Erythroblast (primary cell): ENCODE data around the gene ACAP3.
A peak's percentile ranks its signal among the peaks of the same experiment; 100 is the strongest.

Source experiments
- GATA1 ChIP-seq: IDR thresholded peaks from 2 replicates; pipeline ENCODE4 v1.6.1; 2011; ENCODE audit warnings: low read depth, mild to moderate bottlenecking, control low read depth, low read length, moderate library complexity
- POLR2A ChIP-seq: IDR thresholded peaks from 2 replicates; pipeline ENCODE4 v1.6.1; 2011; ENCODE audit warnings: mild to moderate bottlenecking, low read length

DNA sequence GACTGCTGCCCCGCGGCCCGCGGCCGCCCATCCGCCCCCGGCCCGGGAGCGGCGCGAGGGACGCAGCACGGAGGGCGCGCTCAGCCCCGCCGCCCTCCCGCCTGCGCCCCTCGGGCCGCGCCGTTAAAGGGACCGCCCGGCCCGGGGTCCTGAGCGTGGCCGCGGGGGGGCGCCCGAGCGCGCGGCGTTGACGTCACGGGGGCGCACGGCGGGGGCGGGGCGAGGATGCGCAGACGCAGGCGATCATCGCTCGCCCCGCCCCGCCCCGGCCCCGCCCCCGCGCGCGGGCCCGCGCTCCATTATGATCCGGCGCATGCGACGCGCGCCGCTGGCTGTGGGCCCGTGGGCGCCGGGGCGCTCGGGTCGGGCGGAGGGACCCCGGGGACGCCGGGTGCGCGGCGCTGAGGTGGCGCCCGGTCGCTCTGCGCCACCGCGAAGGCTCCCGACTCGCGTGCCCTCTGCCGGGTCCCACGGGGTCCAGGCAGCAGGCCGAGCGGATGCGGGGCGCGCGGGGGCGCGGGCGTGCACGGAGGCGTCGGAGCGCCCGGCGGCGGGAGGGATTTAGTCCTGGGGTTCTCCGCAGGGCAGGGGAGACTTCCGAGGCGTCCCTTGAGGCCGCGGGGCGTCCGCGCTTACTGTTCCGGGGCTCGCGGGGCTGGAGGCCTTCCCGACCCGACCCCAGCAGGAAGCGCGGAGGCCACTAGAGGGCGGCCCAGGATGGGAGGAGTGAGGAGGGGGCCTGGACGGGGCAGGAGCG is 41.7 kb upstream of the ACAP3 start, which contains the start of gene DVL1:
- peak; percentile 47 for TF ChIP-seq POLR2A
- no peak for TF ChIP-seq GATA1
